Central memory CD8-positive, alpha-beta T cell (primary cell): ENCODE data around the gene PCSK2.
"Not testable (repeated sequence)": the region's sequence is repeated elsewhere in the genome, so short reads cannot be mapped to it uniquely, and the experiment has no call there.

Experiments
- ATAC-seq: fragments of 150-1000 bp; cut with Tn5 transposase; replicated peaks from 2 replicates; pipeline ENCODE4 v1.10.0; 2022; ENCODE audit warnings: mild to moderate bottlenecking, moderate FRiP score, moderate number of reproducible peaks; ENCODE audit not compliant: poor library complexity, severe bottlenecking; ENCODE audit errors: extremely low read depth
- DNase-seq, 2 donors: peaks; one replicate each; pipeline ENCODE4 v3.0.0; 2021; ENCODE audit warnings: low spot score in 2 of 2
- H3K27ac Mint-ChIP-seq: one replicate; pipeline ENCODE4 v1.8.0; 2022; ENCODE audit warnings: low read depth, mild to moderate bottlenecking, moderate library complexity, mixed read lengths
- H3K27me3 Mint-ChIP-seq: one replicate; pipeline ENCODE4 v1.8.0; 2022; ENCODE audit warnings: mixed read lengths
- H3K36me3 Mint-ChIP-seq: one replicate; pipeline ENCODE4 v1.8.0; 2022; ENCODE audit warnings: mild to moderate bottlenecking, moderate library complexity, mixed read lengths; ENCODE audit not compliant: insufficient read depth
- H3K4me1 Mint-ChIP-seq: one replicate; pipeline ENCODE4 v1.8.0; 2022; ENCODE audit warnings: mixed read lengths
- H3K4me3 Mint-ChIP-seq: one replicate; pipeline ENCODE4 v1.8.0; 2022; ENCODE audit warnings: mild to moderate bottlenecking, moderate library complexity, mixed read lengths
- H3K9me3 Mint-ChIP-seq: one replicate; pipeline ENCODE4 v1.8.0; 2022; ENCODE audit warnings: mixed read lengths

The PCSK2 gene

GRCh38 chr20:17226410-17227218, at the start of gene PCSK2:
Gene PCSK2 (plus strand): TSS chr20:17227040. CDS start chr20:17227306, 266 bp downstream.
- Mint-ChIP-seq H3K4me3 (no peak within 1 kb of the TSS), H3K27me3 (peaks cover 76% of the 10 kb centered on the region), H3K9me3 (peaks cover 6% of the 10 kb centered on the region), H3K36me3 (no peaks in the 10 kb centered on the region), H3K27ac (no peak within 1 kb of the TSS), H3K4me1 (peaks cover 6% of the 10 kb centered on the region)
- ATAC-seq (no peak), DNase-seq (no peak)

GRCh38 chr20:17177341-17177740, 49.5 kb upstream of the PCSK2 start:
- H3K4me3 Mint-ChIP-seq = no peak overlapping the region
- H3K36me3 Mint-ChIP-seq = no peaks in the 10 kb centered on the region
- ATAC-seq = no peak
- DNase-seq = no peak
- no peaks in the 10 kb centered on the region for H3K4me1 Mint-ChIP-seq
- H3K27ac Mint-ChIP-seq = no peak overlapping the region
- peaks cover 22% of the 10 kb centered on the region for H3K9me3 Mint-ChIP-seq
- no peaks in the 10 kb centered on the region for H3K27me3 Mint-ChIP-seq

- no peaks in the 10 kb centered on the region for H3K27me3 Mint-ChIP-seq
- no peak overlapping the region for H3K27ac Mint-ChIP-seq
- no peak for DNase-seq
- no peaks in the 10 kb centered on the region for H3K4me1 Mint-ChIP-seq
- H3K9me3 Mint-ChIP-seq = peaks cover 25% of the 10 kb centered on the region
- H3K36me3 Mint-ChIP-seq = no peaks in the 10 kb centered on the region
- ATAC-seq = no peak
- no peak overlapping the region for H3K4me3 Mint-ChIP-seq
These were observed 47.0 kb upstream of the PCSK2 start for GRCh38 chr20:17179840-17180239.

- Mint-ChIP-seq H3K36me3 (no peaks in the 10 kb centered on the region), H3K27me3 (no peaks in the 10 kb centered on the region), H3K4me1 (no peaks in the 10 kb centered on the region), H3K9me3 (peaks cover 6% of the 10 kb centered on the region), H3K4me3 (no peak overlapping the region), H3K27ac (no peak overlapping the region)
- no peak for ATAC-seq
- DNase-seq = no peak
These were observed 36.7 kb upstream of the PCSK2 start for GRCh38 chr20:17189976-17190695.

GRCh38 chr20:17197041-17197440, 29.8 kb upstream of the PCSK2 start:
- no peak overlapping the region for H3K4me3 Mint-ChIP-seq
- H3K27ac Mint-ChIP-seq = no peak overlapping the region
- DNase-seq (no peak), ATAC-seq (no peak)
- H3K9me3 Mint-ChIP-seq = peaks cover 5% of the 10 kb centered on the region
- no peaks in the 10 kb centered on the region for H3K4me1 Mint-ChIP-seq
- H3K36me3 Mint-ChIP-seq = no peaks in the 10 kb centered on the region
- H3K27me3 Mint-ChIP-seq = peaks cover 7% of the 10 kb centered on the region

GRCh38 chr20:17202030-17202429, 24.8 kb upstream of the PCSK2 start:
- DNase-seq = no peak
- H3K36me3 Mint-ChIP-seq = no peaks in the 10 kb centered on the region
- H3K4me3 Mint-ChIP-seq = no peak overlapping the region

GRCh38 chr20:17202673-17203072, 24.2 kb upstream of the PCSK2 start:
- no peaks in the 10 kb centered on the region for H3K4me1 Mint-ChIP-seq
- no peak overlapping the region for H3K4me3 Mint-ChIP-seq
- H3K27me3 Mint-ChIP-seq = peaks cover 7% of the 10 kb centered on the region
- ATAC-seq = no peak
- H3K36me3 Mint-ChIP-seq = no peaks in the 10 kb centered on the region
- peaks cover 5% of the 10 kb centered on the region for H3K9me3 Mint-ChIP-seq
- H3K27ac Mint-ChIP-seq = no peak overlapping the region
- no peak for DNase-seq

More at GRCh38 chr20:17202030-17202429, 24.8 kb upstream of the PCSK2 start:
- Mint-ChIP-seq H3K27me3 (peaks cover 7% of the 10 kb centered on the region), H3K4me1 (no peaks in the 10 kb centered on the region), H3K27ac (no peak overlapping the region), H3K9me3 (peaks cover 5% of the 10 kb centered on the region)
- ATAC-seq = no peak

- DNase-seq = no peak
- Mint-ChIP-seq H3K4me3 (no peak overlapping the region), H3K4me1 (no peaks in the 10 kb centered on the region), H3K36me3 (no peaks in the 10 kb centered on the region), H3K27ac (no peak overlapping the region), H3K9me3 (peaks cover 5% of the 10 kb centered on the region), H3K27me3 (peaks cover 7% of the 10 kb centered on the region)
- ATAC-seq = no peak
These were observed 21.6 kb upstream of the PCSK2 start for GRCh38 chr20:17205084-17205813.

GRCh38 chr20:17210387-17210786, 16.5 kb upstream of the PCSK2 start:
- Mint-ChIP-seq H3K27ac (no peak overlapping the region), H3K27me3 (no peaks in the 10 kb centered on the region), H3K4me3 (no peak overlapping the region), H3K9me3 (peaks cover 6% of the 10 kb centered on the region), H3K4me1 (no peaks in the 10 kb centered on the region), H3K36me3 (no peaks in the 10 kb centered on the region)
- no peak for DNase-seq
- no peak for ATAC-seq

- no peak for ATAC-seq
- no peak overlapping the region for H3K4me3 Mint-ChIP-seq
- H3K4me1 Mint-ChIP-seq = no peaks in the 10 kb centered on the region
- H3K36me3 Mint-ChIP-seq = no peaks in the 10 kb centered on the region
- no peak for DNase-seq
- no peak overlapping the region for H3K27ac Mint-ChIP-seq
- no peaks in the 10 kb centered on the region for H3K27me3 Mint-ChIP-seq
- peaks cover 12% of the 10 kb centered on the region for H3K9me3 Mint-ChIP-seq
These were observed 15.9 kb upstream of the PCSK2 start for GRCh38 chr20:17210983-17211382.

GRCh38 chr20:17215167-17215566, 11.7 kb upstream of the PCSK2 start:
- ATAC-seq (no peak), DNase-seq (no peak)
- no peak overlapping the region for H3K27ac Mint-ChIP-seq
- H3K9me3 Mint-ChIP-seq = peaks cover 13% of the 10 kb centered on the region
- no peaks in the 10 kb centered on the region for H3K4me1 Mint-ChIP-seq
- H3K4me3 Mint-ChIP-seq = no peak overlapping the region
- H3K36me3 Mint-ChIP-seq = no peaks in the 10 kb centered on the region
- no peaks in the 10 kb centered on the region for H3K27me3 Mint-ChIP-seq

- H3K4me3 Mint-ChIP-seq, DNase-seq, ATAC-seq, H3K4me1 Mint-ChIP-seq, H3K36me3 Mint-ChIP-seq, H3K27ac Mint-ChIP-seq: not testable (repeated sequence)
- Mint-ChIP-seq H3K27me3 (peaks cover 21% of the 10 kb centered on the region), H3K9me3 (peaks cover 13% of the 10 kb centered on the region)
These were observed 7.0 kb upstream of the PCSK2 start for GRCh38 chr20:17219856-17220255.
